PC-3 (cell line): ENCODE measurements around the gene TMEM107. TPM values are rescaled to one million over a fixed set of nuclear protein-coding genes. Genes with fewer than 3 reads are reported as not detected.

Experiments
- ATAC-seq: fragments of 200-7000 bp; cut with Tn5 transposase; 2 replicates; pipeline ENCODE4 v1.9.1; 2020; ENCODE audit warnings: mild to moderate bottlenecking, moderate library complexity
- BruUV-seq: library from RNA; stranded (reverse); fragments of 400-500 nt; replicated peaks from 2 replicates; lab custom pipeline; 2021; lab: Mats Ljungman, UMichigan
- CTCF ChIA-PET: fragments of 300-600 bp; sonication (Branson Sonifier 250); formaldehyde crosslinking; loops from one replicate; lab custom pipeline; 2022; ENCODE audit warnings: antibody characterized with exemption; lab: Charles Lee
- POLR2A ChIA-PET: fragments of 300-600 bp; sonication (Branson Sonifier 250); formaldehyde crosslinking; loops from one replicate; lab custom pipeline; 2022; ENCODE audit warnings: antibody characterized with exemption; ENCODE audit not compliant: unreplicated experiment; lab: Charles Lee
- DNase-seq: peaks from one replicate; pipeline ENCODE4 v3.0.0-alpha.2; 2015
- H2AFZ ChIP-seq: fragments of 300-600 bp; sonication (generic); 2 replicates; pipeline ENCODE4 v1.6.0; 2016; ENCODE audit warnings: antibody characterized with exemption, low read length
- H3F3A ChIP-seq: fragments of 300-600 bp; sonication (generic); one replicate; pipeline ENCODE4 v1.6.0; 2017; ENCODE audit warnings: antibody characterized with exemption, low read length, control low read depth, mild to moderate bottlenecking; ENCODE audit not compliant: unreplicated experiment
- H3K27ac ChIP-seq: fragments of 300-600 bp; sonication (generic); 2 replicates; pipeline ENCODE4 v1.5.1; 2016; ENCODE audit warnings: mild to moderate bottlenecking, low read length
- H3K27me3 ChIP-seq: fragments of 300-600 bp; sonication (generic); 2 replicates; pipeline ENCODE4 v1.6.1; 2016; ENCODE audit warnings: low read length, mixed read lengths
- H3K36me3 ChIP-seq: fragments of 300-600 bp; sonication (generic); 2 replicates; pipeline ENCODE4 v1.6.1; 2016; ENCODE audit warnings: low read depth, mixed run types, low read length, mixed read lengths
- H3K4me1 ChIP-seq: fragments of 300-600 bp; sonication (generic); 2 replicates; pipeline ENCODE4 v1.5.1; 2016; ENCODE audit warnings: low read length; ENCODE audit not compliant: insufficient read depth
- H3K4me2 ChIP-seq: fragments of 300-600 bp; sonication (generic); 2 replicates; pipeline ENCODE4 v1.6.0; 2016; ENCODE audit warnings: low read length
- H3K4me3 ChIP-seq: fragments of 300-600 bp; sonication (generic); 2 replicates; pipeline ENCODE4 v1.5.1; 2016; ENCODE audit warnings: mild to moderate bottlenecking, low read length, mixed read lengths
- H3K79me2 ChIP-seq: fragments of 300-600 bp; sonication (generic); 2 replicates; pipeline ENCODE4 v1.6.1; 2017; ENCODE audit warnings: low read length, mixed read lengths
- H3K9ac ChIP-seq: fragments of 300-600 bp; sonication (generic); 2 replicates; pipeline ENCODE4 v1.6.0; 2016; ENCODE audit warnings: mild to moderate bottlenecking, low read length
- H3K9me2 ChIP-seq: fragments of 300-600 bp; sonication (generic); replicated peaks from 2 replicates; pipeline ENCODE4 v1.6.1; 2016; ENCODE audit warnings: mixed run types, low read length, mixed read lengths
- H3K9me3 ChIP-seq: fragments of 300-600 bp; sonication (generic); 2 replicates; pipeline ENCODE4 v1.6.1; 2016; ENCODE audit warnings: low read length, mixed read lengths
- H4K20me1 ChIP-seq: fragments of 300-600 bp; sonication (generic); 2 replicates; pipeline ENCODE4 v1.6.1; 2016; ENCODE audit warnings: low read length, mixed read lengths
- EZH2 ChIP-seq: fragments of 300-600 bp; sonication (generic); IDR thresholded peaks from one replicate; pipeline ENCODE4 v1.6.1; 2017; ENCODE audit warnings: antibody characterized with exemption, mild to moderate bottlenecking, low read length; ENCODE audit not compliant: unreplicated experiment
- EZH2phosphoT487 ChIP-seq: fragments of 300-600 bp; sonication (generic); IDR thresholded peaks from 2 replicates; pipeline ENCODE4 v1.6.1; 2018; ENCODE audit warnings: mild to moderate bottlenecking, antibody characterized with exemption, low read length, borderline replicate concordance
- intact Hi-C: fragments of 100-400 bp; cut with micrococcal nuclease; formaldehyde crosslinking; loops from 2 replicates; pipeline ENCODE4 v1.9.0; 2023
- total RNA-seq: library from RNA; depleted of rRNA; stranded (reverse); fragments of >200 nt; gene quantifications from 2 replicates; pipeline ENCODE4 v1.2.3, GENCODE V29; 2014
- TF ChIP-seq, protein P1 (sequence below): fragments of 300-600 bp; sonication (generic); conservative IDR thresholded peaks from 2 replicates; pipeline ENCODE4 v1.5.1; 2017; ENCODE audit warnings: antibody characterized with exemption, low read depth, mild to moderate bottlenecking, low read length

Gene TMEM107
- total RNA-seq, 1 experiment from 2014 or later, result 19.0 TPM

DNA sequence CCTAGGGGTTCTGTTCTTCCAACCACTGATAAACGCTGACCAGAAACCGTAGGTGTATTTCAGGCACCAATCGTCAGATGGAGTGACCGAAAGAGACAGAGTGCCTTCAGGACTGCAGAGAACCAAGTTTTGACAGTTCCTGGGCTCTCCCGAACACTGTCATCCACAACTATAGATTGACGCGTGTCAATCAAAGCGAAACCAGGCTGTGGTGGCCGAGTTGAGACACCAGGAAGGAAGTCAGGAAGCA is 46.1 kb upstream of the TMEM107 start:
- intact Hi-C loops, result loop anchor here (1.0 to 5.0 kb wide), 3 partner anchors 24 to 102 kb away; no protein-coding TSS in a partner anchor
- Histone ChIP-seq H3K4me1 (peaks cover 10% of the 10 kb centered on the region), H3K9me2 (no peaks in the 10 kb centered on the region), H3K9me3 (no peaks in the 10 kb centered on the region), H4K20me1 (no peaks in the 10 kb centered on the region), H3F3A (peaks cover 4% of the 10 kb centered on the region), H3K27me3 (no peaks in the 10 kb centered on the region), H3K4me3 (peak overlapping the region; percentile 82), H3K36me3 (no peaks in the 10 kb centered on the region), H3K9ac (peak overlapping the region; percentile 93), H2AFZ (no peak overlapping the region), H3K4me2 (peak overlapping the region; percentile 96), H3K79me2 (no peaks in the 10 kb centered on the region), H3K27ac (peak overlapping the region; percentile 91)
- ATAC-seq (peak; percentile 44; the same call in 1 of the 2 replicates), DNase-seq (no peak)
- CTCF ChIA-PET, result interaction anchor here (0.6 kb wide), 1 partner anchor 24 kb away, joined by 4 read pairs; no protein-coding TSS in a partner anchor
- POLR2A ChIA-PET, result interaction anchor here (0.6 kb wide), 1 partner anchor 35 kb away, joined by 4 read pairs; no protein-coding TSS in a partner anchor
- TF ChIP-seq EZH2phosphoT487 (no peak), EZH2 (no peak)
- TF ChIP-seq, protein P1, sequence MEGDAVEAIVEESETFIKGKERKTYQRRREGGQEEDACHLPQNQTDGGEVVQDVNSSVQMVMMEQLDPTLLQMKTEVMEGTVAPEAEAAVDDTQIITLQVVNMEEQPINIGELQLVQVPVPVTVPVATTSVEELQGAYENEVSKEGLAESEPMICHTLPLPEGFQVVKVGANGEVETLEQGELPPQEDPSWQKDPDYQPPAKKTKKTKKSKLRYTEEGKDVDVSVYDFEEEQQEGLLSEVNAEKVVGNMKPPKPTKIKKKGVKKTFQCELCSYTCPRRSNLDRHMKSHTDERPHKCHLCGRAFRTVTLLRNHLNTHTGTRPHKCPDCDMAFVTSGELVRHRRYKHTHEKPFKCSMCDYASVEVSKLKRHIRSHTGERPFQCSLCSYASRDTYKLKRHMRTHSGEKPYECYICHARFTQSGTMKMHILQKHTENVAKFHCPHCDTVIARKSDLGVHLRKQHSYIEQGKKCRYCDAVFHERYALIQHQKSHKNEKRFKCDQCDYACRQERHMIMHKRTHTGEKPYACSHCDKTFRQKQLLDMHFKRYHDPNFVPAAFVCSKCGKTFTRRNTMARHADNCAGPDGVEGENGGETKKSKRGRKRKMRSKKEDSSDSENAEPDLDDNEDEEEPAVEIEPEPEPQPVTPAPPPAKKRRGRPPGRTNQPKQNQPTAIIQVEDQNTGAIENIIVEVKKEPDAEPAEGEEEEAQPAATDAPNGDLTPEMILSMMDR, result no peak
- BruUV-seq, result no TSS peak

DNA sequence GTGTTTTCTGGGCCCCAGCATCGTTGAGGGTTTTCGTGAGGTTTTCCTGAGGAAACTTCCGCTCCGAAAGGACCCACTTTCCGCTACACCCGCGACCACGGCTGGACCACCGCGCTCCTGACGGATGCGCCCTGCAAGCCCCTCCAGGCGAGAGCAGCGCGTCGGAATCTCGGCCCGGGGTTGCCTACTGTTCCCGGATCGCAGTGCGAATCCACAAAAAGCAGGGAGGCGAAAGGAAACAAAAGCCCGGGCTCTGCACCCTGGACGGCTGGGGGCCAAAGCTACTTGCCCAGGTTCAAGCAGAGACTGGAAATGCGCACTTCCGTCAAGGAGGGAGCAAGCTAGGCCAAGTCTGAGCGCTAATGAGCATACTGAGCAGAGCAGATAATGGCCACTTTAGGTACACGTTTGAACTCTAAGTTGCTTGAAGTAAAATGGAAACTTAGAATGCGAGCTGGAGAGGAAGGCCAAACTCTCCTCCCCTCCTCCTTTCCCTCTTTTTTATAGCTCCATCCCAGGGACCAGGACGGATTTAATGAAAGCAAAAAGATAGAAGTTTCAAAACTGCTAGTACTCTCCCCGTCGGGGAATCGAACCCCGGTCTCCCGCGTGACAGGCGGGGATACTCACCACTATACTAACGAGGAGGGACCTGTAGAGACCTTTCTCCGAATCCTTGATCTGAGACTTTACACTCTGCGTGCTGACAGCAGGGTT is 45.6 kb upstream of the TMEM107 start:
- Histone ChIP-seq H3K4me3 (peak overlapping the region; percentile 82), H3K9ac (peak overlapping the region; percentile 93), H3K27me3 (no peaks in the 10 kb centered on the region), H3K4me2 (peak overlapping the region; percentile 96), H3F3A (peaks cover 4% of the 10 kb centered on the region), H3K4me1 (peaks cover 10% of the 10 kb centered on the region), H3K79me2 (no peaks in the 10 kb centered on the region), H3K9me3 (no peaks in the 10 kb centered on the region), H2AFZ (peak overlapping the region; percentile 62), H3K36me3 (no peaks in the 10 kb centered on the region), H3K9me2 (no peaks in the 10 kb centered on the region), H4K20me1 (no peaks in the 10 kb centered on the region), H3K27ac (peak overlapping the region; percentile 91)
- TF ChIP-seq EZH2 (no peak), EZH2phosphoT487 (no peak)
- TF ChIP-seq, protein P1, result no peak
- intact Hi-C loops, result loop anchor here (1.0 to 5.0 kb wide), 4 partner anchors 25 to 102 kb away; no protein-coding TSS in a partner anchor
- peak; percentile 46 for ATAC-seq
- POLR2A ChIA-PET, result interaction anchor here (0.6 to 0.8 kb wide), 3 partner anchors 14 to 62 kb away, joined by 3 to 7 read pairs (median 4); no protein-coding TSS in a partner anchor
- no TSS peak for BruUV-seq
- CTCF ChIA-PET, result no interaction called here
- DNase-seq, result peak; percentile 87
